HepG2 (cell line): ENCODE results near the gene ABCA2. TPM values are rescaled to one million over a fixed set of nuclear protein-coding genes. Genes with fewer than 3 reads are reported as not detected.

Experiments
- ATAC-seq: fragments of 200-7000 bp; cut with Tn5 transposase; 3 replicates; pipeline ENCODE4 v1.9.1; 2020; ENCODE audit warnings: mild to moderate bottlenecking, moderate library complexity
- BruUV-seq: library from RNA; stranded (reverse); fragments of 400-500 nt; replicated peaks from 2 replicates; lab custom pipeline; 2021; lab: Mats Ljungman, UMichigan
- CTCF ChIA-PET: fragments of 300-600 bp; formaldehyde crosslinking; extraction: SDS; loops from one replicate; lab custom pipeline; 2021; ENCODE audit warnings: low total read pairs, inconsistent platforms, low intra/inter-chr PET ratio; lab: Yijun Ruan, JAX
- POLR2A ChIA-PET: fragments of 350-600 bp; sonication (Branson Sonifier 250); formaldehyde crosslinking; loops from one replicate; lab custom pipeline; 2020; ENCODE audit warnings: antibody characterized with exemption, inconsistent platforms; lab: Yijun Ruan, JAX
- DNase-seq: peaks from one replicate; pipeline ENCODE4 v3.0.0-alpha.2; 2015; ENCODE audit warnings: low spot score
- FAIRE-seq: peaks from 3 replicates; lab custom pipeline; 2011; peaks lifted over from hg19 to GRCh38; lab: Jason Lieb, UNC
- H2AFZ ChIP-seq: one replicate; pipeline ENCODE4 v1.6.1; 2011; ENCODE audit warnings: low read length, inconsistent platforms
- H3K27ac ChIP-seq: fragments of 300-600 bp; 3 replicates; pipeline ENCODE4 v1.8.0; 2011; ENCODE audit warnings: mixed run types, mild to moderate bottlenecking, mixed read lengths, low read length, inconsistent platforms; ENCODE audit not compliant: insufficient read depth; ENCODE audit errors: extremely low read length
- H3K27me3 ChIP-seq, 2 experiments: fragments of 200-600 bp in 1 of 2; 2 replicates in 1 of 2; 3 replicates in 1 of 2; pipeline versions ENCODE4 v1.6.0 to v1.8.0; 2011; ENCODE audit warnings: low read length in 2 of 2, mild to moderate bottlenecking in 2 of 2, moderate library complexity in 2 of 2, inconsistent platforms in 1 of 2; ENCODE audit not compliant: insufficient read depth in 2 of 2, control insufficient read depth in 1 of 2
- H3K36me3 ChIP-seq, 2 experiments: fragments of 200-600 bp in 1 of 2; replicated peaks in 1 of 2; 2 replicates in 1 of 2; 3 replicates in 1 of 2; pipeline versions ENCODE4 v1.5.1 to v1.8.0; 2011; ENCODE audit warnings: low read length in 2 of 2, inconsistent platforms in 1 of 2; ENCODE audit not compliant: insufficient read depth in 2 of 2, control insufficient read depth in 1 of 2
- H3K4me1 ChIP-seq: 2 replicates; pipeline ENCODE4 v1.5.1; 2012; ENCODE audit warnings: low read length, inconsistent platforms; ENCODE audit not compliant: insufficient read depth
- H3K4me2 ChIP-seq: 2 replicates; pipeline ENCODE4 v1.6.0; 2011; ENCODE audit warnings: low read depth, low read length, inconsistent platforms
- H3K4me3 ChIP-seq, 3 experiments: fragments of 200-600 bp in 1 of 3; sonication (generic), shearing (Covaris generic) in 1 of 3; replicated peaks in 1 of 3; 2 replicates each; pipeline ENCODE4 v1.5.1; 2011 to 2016; ENCODE audit warnings: low read length in 3 of 3, inconsistent platforms in 2 of 3, low read depth in 2 of 3, mild to moderate bottlenecking in 2 of 3, control low read depth in 1 of 3, mixed read lengths in 1 of 3; ENCODE audit not compliant: insufficient read depth in 1 of 3
- H3K79me2 ChIP-seq: one replicate; pipeline ENCODE4 v1.6.1; 2011; ENCODE audit warnings: low read length, inconsistent platforms; ENCODE audit not compliant: insufficient read depth
- H3K9ac ChIP-seq: 2 replicates; pipeline ENCODE4 v1.6.0; 2011; ENCODE audit warnings: mild to moderate bottlenecking, low read depth, low read length, inconsistent platforms; ENCODE audit not compliant: insufficient read depth
- H3K9me3 ChIP-seq: 2 replicates; pipeline ENCODE4 v1.5.1; 2012; ENCODE audit warnings: mild to moderate bottlenecking, low read length
- H4K20me1 ChIP-seq: 2 replicates; pipeline ENCODE4 v1.6.0; 2011; ENCODE audit warnings: inconsistent platforms, mild to moderate bottlenecking, low read length, moderate library complexity; ENCODE audit not compliant: insufficient read depth
- CAMTA2 ChIP-seq: sonication (generic); formaldehyde crosslinking; IDR thresholded peaks from 2 replicates; pipeline ENCODE4 v1.4.0; 2020; ENCODE audit warnings: mild to moderate bottlenecking, missing genetic modification reagents, borderline replicate concordance
- CHD4 ChIP-seq: fragments of 200-600 bp; sonication (generic); IDR thresholded peaks from 2 replicates; pipeline ENCODE4 v1.7.0; 2017; ENCODE audit warnings: mild to moderate bottlenecking, low read length, borderline replicate concordance
- FOXA3 ChIP-seq: IDR thresholded peaks from 2 replicates; pipeline ENCODE4 v1.6.1; 2016; ENCODE audit warnings: missing genetic modification reagents, missing compliant biosample characterization
- ISX ChIP-seq: sonication (generic); formaldehyde crosslinking; conservative IDR thresholded peaks from 2 replicates; pipeline ENCODE4 v1.5.0; 2020; ENCODE audit warnings: missing genetic modification reagents
- JUND ChIP-seq: sonication (generic); formaldehyde crosslinking; IDR thresholded peaks from 2 replicates; pipeline ENCODE4 v1.8.0; 2022; ENCODE audit warnings: mild to moderate bottlenecking, missing genetic modification reagents
- PHF20 ChIP-seq: sonication (generic); formaldehyde crosslinking; IDR thresholded peaks from 2 replicates; pipeline ENCODE4 v1.5.0; 2020; ENCODE audit warnings: mild to moderate bottlenecking, missing genetic modification reagents
- ZNF761 ChIP-seq: sonication (generic); formaldehyde crosslinking; conservative IDR thresholded peaks from 2 replicates; pipeline ENCODE4 v1.4.0; 2020; ENCODE audit warnings: mild to moderate bottlenecking, missing genetic modification reagents
- WGBS: methylation state at CpG from one replicate; pipeline ENCODE4 v1.1.6; 2017; ENCODE audit warnings: low lambda C conversion rate; 5-methylcytosine and 5-hydroxymethylcytosine counted together
- in situ Hi-C: cut with HindIII; loops from 2 replicates; pipeline ENCODE4 v1.10.0; 2017; ENCODE audit warnings: low pct_unique_long_range_greater_than_20kb; ENCODE audit not compliant: extremely low pct_ligation_motif_present
- intact Hi-C: fragments of 100-400 bp; cut with micrococcal nuclease; formaldehyde crosslinking; loops from one replicate; pipeline ENCODE4 v1.10.0; 2022; ENCODE audit not compliant: unreplicated experiment
- polyA plus RNA-seq, 8 experiments: library from polyadenylated mRNA; depleted of rRNA in 3 of 8; stranded (reverse) in 7 of 8; unstranded in 1 of 8; fragments of >200 nt; fragmentation: Illumina TruSeq in 4 of 8; extraction: Trizol in 4 of 8; gene quantifications; 2 replicates each; pipeline versions ENCODE4 v1.2.1 to v1.2.3, GENCODE V29; 2011 to 2016; ENCODE audit warnings: low read depth in 4 of 8, missing spikeins in 1 of 8, mixed read lengths in 1 of 8; ENCODE audit not compliant: insufficient read depth in 1 of 8
- total RNA-seq, 5 experiments: library from RNA; depleted of rRNA; stranded (reverse); fragments of >200 nt; fragmentation: Illumina TruSeq; extraction: Trizol; gene quantifications; 2 replicates each; pipeline ENCODE4 v1.2.3, GENCODE V29; 2016; ENCODE audit warnings: low read depth in 1 of 5
- TF ChIP-seq, protein P1 (sequence below): sonication (generic); formaldehyde crosslinking; IDR thresholded peaks from 2 replicates; pipeline ENCODE4 v1.5.0; 2020; ENCODE audit warnings: missing genetic modification reagents, mild to moderate bottlenecking, borderline replicate concordance
- TF ChIP-seq, protein P2 (sequence below): IDR thresholded peaks from 2 replicates; pipeline ENCODE4 v1.6.1; 2016; ENCODE audit warnings: mild to moderate bottlenecking, missing biosample characterization, missing genetic modification reagents

ABCA2 gene
- total and polyA plus RNA-seq, 2 of the 13 experiments (the other 11 are each of a cell fraction or from before 2014, with no cell fraction given) = 2.9 to 19.2 TPM

DNA sequence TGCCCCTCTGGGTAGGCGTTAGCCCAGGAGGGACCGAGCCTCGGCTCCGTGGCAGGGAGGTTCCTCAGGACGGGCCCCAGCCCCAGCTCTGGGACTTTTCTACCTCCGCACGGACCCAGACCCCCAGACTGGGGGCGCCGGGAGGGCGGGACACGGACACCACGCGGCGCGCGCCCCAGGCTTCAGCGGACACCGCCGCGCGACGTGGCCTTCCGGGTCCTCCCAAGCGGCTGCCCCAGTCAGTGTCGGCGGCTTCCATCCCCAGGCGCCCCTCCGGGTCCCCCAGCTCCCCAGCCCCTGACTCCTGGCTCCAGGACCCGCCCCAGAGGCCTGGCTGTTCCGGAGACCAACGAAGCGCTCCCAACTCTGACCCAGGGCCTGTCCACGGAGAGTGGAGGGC lies 42.2 kb downstream of the ABCA2 start:
- TF ChIP-seq, protein P1, sequence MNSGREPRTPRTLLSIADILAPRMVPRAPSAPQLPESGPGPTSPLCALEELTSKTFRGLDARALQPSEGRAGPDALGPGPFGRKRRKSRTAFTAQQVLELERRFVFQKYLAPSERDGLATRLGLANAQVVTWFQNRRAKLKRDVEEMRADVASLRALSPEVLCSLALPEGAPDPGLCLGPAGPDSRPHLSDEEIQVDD (CRISPR knock-in tag) = no peak
- TF ChIP-seq, protein P2, sequence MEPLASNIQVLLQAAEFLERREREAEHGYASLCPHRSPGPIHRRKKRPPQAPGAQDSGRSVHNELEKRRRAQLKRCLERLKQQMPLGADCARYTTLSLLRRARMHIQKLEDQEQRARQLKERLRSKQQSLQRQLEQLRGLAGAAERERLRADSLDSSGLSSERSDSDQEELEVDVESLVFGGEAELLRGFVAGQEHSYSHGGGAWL (CRISPR knock-in tag) = no peak
- TF ChIP-seq FOXA3 (CRISPR knock-in tag) (no peak), ISX (no peak), JUND (CRISPR knock-in tag) (no peak), PHF20 (CRISPR knock-in tag) (no peak), CHD4 (no peak), ZNF761 (no peak), CAMTA2 (CRISPR knock-in tag) (no peak)
- DNase-seq (no peak), FAIRE-seq (no peak), ATAC-seq (no peak)
- BruUV-seq = no TSS peak
- Histone ChIP-seq H3K79me2 (no peaks in the 10 kb centered on the region), H4K20me1 (no peaks in the 10 kb centered on the region), H3K4me3 (no peak overlapping the region), H3K27ac (no peak overlapping the region), H3K36me3 (no peaks in the 10 kb centered on the region), H3K27me3 (peaks cover 3 to 49% of the 10 kb centered on the region in 2 experiments; a peak in 3 of 5 replicates), H3K4me1 (peaks cover 44% of the 10 kb centered on the region), H3K9ac (no peak overlapping the region), H3K9me3 (no peaks in the 10 kb centered on the region), H2AFZ (no peak overlapping the region), H3K4me2 (no peak overlapping the region)
- ChIA-PET POLR2A (no interaction called here), CTCF (no interaction called here)
- WGBS = 86% methylated on average over 3 of the region's 33 CpGs
- intact Hi-C loops (no loop called here), in situ Hi-C loops (no loop called here)
